GM18508 (cell line): ENCODE data around the gene ARHGAP32.
"Not testable (repeated sequence)": the region's sequence is repeated elsewhere in the genome, so short reads cannot be mapped to it uniquely, and the experiment has no call there.

Experiments
- ATAC-seq: cut with Tn5 transposase; IDR thresholded peaks from one replicate; pipeline ENCODE4 v1.9.1; 2021; ENCODE audit warnings: moderate number of reproducible peaks; ENCODE audit not compliant: insufficient read depth, unreplicated experiment

The ARHGAP32 gene

DNA sequence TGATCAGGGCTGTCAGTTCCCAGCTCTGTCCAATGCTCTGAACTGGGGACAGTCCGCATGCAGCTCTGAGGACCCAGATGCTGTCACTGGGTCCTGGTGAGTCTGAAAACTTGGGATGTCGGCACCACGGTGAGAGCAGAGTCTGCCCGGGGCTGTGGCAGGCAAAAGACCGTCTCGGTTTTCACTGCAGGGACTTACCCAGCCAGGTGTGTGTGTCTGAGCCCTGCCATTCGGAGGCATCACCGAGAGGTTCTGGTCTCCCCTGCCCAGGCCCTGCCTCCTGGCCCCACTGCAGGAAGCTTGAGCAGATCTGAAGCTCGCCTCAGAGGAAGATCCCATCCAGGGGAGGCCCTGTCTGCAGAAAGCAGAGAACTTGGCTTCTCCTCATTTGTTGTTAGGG is 254.6 kb downstream of the ARHGAP32 start:
- no peak for ATAC-seq

DNA sequence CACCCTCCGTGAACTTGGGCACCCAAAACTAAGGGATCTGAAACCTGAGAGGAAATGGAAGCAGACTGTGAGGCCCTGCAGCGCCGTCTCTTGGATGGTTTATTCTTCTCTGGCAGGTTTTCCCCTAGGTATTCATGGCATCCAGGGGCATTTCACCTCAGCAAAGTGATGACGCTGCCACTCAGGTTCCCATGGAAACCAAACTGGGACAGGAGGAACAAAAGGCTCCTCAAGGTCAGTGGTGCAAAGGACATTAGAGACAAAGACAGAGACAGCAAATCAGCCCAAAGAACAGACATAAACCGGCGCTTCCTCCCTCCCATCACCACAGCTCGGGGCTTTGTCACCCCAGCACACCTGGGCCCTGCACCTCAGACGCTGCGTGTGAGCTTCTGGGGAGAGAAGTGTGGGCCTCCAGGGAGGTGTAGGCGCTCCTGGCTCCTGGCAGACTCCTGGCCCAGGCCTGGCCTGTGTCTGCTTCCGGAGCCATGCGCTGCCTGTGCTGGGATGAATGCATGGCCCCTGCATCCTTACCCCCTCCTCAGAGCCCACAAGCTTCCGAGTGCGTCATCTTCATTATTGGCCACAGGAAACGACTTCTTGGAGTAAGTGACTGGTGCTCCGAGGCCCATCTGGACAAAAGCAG is 255.4 kb downstream of the ARHGAP32 start:
- ATAC-seq: no peak

DNA sequence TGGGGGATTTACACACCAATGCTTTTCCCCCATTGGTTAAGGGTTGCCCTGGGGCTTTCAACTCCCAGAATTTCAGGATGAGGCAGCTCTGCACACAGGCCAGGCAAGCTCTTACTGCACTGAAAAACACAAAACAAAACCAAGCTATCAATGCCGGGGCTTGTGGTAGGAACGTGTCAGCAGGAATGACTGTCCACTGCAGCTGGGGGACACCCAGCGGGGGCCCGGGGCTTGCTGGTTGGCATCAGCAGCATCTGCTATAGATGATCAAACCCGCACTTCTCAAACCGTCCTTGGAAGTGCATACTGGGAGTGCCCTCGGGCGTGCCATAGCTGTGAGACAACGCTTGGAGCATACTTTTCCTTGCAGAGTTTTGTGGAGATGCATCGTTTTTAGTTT is 257.2 kb downstream of the ARHGAP32 start:
- ATAC-seq: no peak

DNA sequence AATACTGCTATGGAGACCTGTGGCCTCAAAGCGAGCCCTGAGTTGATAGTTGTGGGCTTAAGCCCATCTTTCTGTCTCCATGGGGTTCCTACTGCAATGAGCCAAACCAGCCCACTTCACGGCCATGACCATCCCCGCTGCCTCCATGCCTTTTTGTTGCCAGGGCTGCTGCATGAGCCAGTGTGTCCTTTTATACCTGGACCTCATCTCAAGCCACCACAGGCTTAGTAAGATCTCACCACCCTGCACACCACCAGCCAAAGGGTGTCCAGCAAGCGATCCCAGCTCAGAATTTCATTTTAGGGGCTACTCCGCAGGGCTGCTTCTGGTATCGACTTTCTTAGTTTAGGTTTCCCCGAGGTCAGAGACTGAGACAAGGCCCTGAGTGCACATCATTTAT is 257.8 kb downstream of the ARHGAP32 start:
- no peak for ATAC-seq

DNA sequence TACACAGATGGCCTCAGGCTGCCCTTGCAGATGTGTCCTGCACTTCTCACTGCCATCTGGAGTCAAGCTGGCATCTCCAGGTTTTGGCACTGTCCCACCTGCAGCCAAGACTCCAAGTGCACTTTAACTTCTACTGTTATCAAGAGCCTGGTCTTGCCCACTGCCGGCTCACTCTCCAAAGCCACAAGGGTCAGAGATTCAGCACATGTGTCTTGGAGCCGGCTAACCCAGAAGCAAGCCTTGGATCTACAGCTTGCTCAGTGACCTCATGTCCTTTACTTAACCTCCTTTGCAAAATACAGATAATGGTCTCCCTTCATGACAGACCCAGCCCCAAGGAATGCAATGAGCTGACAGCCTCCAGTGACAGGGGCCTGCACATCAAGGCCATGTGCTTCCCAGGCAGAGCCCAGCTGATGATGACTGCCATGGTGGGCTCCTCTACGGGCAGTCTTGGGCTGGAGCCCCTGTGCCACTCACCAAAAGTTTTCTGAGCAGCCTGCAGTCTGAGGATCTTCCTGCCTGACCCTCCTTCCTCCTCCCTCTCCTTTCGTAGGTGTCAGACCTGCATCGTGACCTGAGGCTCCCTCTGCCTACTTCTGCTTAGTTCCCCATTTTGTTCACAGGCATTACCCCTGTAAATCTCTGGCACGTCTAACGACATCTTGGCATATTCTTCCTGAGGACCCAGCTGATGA is 258.5 kb downstream of the ARHGAP32 start:
- no peak for ATAC-seq

DNA sequence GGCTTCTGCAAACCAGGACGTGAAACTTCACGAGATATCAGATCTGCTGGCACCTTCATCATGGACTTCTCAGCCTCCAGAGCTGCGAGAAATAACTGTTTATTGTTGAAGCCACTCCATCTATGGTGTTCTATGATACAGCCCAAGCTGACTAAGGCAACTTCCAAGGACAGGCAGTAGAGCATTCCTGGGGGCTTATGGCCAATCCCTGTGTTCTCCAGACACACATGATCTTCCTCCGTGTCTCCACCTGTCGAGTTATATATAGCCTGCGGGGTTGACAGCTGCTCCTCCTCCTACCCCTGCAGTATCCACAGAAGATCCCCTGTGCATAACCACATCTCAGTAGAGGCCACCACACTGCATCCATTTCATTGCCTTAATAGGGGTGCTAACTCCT is 260.5 kb downstream of the ARHGAP32 start:
- ATAC-seq: no peak

DNA sequence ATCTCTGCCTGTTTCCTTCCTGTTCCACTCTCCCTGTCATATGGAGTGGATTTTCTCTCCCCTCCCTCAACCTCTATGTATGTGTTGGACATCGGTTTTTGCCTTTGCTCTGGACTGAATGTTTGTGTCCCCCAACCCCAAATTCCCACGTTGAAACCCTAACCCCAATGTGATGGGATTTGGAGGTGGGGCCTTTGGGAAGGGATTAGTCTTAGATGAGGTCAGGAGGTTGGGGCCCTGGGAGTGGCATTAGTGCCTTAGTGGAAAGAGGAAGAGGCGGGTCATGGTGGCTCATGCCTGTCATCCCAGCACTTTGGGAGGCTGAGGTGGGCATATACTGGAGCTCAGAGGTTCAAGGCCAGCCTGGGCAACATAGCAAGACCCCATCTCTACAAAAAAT is 261.1 kb downstream of the ARHGAP32 start:
- ATAC-seq: no peak

DNA sequence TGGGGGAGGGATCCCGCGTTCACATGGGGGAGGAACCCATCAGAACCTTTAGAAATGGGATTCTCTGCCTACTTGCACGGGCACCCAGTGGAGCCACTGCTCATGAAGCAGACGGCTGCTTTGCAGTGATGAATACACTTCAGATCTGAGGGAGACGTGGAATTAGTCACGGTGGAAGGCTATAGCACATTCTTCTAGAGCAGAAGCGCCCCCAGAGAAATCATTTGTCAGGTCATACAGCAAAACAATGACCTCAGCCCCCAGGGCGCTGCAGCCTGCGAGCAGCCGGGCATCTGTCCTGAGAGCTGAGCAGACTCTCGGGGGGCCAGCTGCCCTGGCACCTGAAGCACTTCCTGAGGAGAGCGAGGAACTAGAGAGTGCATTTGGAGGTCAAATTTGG is 262.1 kb downstream of the ARHGAP32 start:
- ATAC-seq: no peak

DNA sequence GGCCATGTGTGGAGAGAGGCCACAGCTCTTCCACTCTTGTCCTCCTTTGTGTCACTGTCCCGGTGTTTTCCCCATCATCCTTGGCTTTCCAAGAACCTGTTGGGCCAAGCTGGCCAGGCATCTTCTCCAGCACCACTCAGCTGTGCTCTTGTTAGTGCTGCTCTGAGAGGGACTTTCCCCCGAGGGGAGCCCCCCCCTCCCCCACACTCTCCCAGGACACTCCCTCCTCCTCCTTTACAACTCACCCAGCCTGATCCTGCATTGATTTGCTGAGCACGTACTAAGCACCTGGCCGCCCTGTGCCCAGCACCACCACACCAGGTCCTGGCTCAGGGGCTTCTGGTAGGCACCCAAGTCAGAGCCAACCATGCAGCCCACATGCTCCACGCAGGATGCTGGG is 262.7 kb downstream of the ARHGAP32 start:
- no peak for ATAC-seq

DNA sequence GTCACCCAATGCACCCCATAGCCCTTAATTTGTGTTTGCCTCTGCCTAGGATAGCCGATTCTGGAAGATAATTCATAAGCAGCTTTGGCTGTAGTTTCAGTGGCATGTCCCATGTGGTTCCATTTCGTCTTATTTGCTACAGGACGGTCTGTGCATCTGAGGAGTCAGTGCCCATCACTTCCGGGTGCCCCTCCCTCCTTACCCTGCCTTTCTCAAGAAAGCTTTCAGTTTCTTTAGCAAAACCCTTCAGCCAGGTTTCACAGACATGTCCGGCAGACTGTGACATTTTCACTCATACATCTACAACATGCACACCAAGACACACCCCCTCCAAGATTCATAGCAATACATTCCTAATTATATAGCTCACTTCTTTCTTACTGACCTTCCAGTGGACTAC is 263.7 kb downstream of the ARHGAP32 start:
- ATAC-seq: peak; percentile 98

DNA sequence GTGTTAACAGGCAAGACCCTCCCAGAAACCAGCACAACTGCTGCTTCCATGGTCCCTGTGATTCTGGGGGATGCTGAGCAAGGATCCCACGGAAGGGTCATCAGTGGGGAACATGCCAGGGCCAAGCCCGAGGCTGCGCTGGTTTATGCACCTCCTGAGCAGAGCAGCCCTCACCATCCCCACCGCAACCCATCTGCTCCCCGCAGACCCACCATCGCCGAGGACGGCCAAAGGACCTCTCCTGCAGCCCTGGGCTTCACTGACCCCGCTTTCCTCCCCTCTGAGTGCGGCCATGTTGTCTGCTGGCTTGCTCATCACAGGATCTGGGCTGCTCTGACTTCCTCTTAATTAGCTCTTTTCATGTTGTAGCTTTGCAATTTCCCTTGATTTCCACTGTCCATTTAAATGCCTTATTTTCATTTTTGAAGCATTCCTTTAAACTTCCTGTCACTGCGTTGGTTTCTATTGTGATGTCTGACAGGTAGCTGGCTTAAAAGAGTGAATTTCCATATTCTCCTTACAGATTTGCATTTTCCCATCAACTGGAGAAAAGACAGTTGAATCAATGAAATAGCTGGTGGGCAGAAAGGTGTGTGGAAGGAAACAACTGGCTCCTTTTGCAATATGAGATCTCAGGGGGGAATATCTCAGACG is 264.3 kb downstream of the ARHGAP32 start:
- no peak for ATAC-seq

DNA sequence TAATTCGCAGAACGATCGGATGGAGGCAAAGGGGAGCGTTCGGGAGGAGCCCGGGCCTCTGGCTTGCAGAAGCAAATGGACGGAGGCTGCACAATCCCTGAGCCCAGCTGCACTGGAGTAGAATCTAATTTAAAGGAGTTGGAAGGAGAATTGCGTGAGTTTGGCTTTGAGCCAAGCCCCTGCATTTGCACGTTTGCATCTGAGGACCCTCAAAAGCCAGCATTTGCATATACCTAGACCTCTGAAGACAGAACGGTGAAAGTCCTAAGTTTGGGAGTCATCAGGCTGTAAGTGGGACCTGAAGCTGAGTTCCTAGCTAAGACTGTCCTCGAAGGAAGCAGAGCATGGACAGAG is 265.0 kb downstream of the ARHGAP32 start:
- no peak for ATAC-seq

DNA sequence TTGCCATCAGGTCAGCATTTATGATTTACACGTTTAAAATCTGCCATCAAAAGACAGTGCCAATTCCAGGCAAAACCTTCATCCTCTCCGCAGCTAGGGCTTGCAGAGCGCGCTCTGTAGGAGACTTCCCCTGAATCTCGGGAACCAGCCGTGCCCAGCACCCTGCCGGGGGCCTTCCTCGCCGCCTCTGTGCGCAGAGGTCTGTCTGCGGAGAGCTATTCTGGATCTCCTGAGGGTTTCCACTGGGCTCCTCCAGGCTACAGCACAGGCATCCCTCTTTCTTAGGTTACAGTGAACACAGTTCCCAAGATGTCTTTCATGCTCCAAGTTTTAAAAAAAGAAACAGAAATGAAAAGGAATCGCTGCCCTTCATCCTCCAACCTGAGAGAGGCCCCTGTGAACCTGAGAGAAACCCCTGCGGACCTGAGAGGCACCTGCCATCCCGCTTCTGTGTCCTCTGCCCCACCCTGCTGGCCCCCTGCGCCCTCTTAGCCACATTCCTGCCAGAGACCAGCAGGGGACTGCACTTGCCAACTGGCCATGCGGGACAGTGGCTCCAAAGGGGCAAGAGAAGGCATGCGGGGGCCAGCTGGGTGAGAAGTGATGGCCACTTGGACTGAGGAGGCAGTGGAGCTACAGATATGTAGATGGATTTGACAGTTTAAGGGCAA is 265.6 kb downstream of the ARHGAP32 start:
- no peak for ATAC-seq

DNA sequence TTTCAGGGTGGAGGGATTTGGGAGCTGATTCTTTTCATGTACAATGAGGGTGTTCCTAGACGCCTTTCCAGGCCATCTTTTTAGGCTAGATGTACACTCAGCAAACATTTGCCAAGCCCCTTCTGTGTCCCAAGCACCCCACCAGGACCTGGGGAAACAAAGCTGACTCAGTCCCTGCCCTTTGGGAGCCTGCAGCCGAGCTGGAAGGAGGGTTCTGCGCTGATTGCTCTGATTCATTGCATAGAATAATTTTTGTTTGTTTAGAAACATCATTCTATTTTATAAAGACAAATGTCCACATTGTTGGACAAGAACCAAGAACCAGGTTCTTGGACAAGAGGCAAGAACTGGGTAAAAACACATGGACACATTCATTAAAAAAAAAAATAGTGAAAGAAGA is 266.1 kb downstream of the ARHGAP32 start:
- ATAC-seq: no peak

DNA sequence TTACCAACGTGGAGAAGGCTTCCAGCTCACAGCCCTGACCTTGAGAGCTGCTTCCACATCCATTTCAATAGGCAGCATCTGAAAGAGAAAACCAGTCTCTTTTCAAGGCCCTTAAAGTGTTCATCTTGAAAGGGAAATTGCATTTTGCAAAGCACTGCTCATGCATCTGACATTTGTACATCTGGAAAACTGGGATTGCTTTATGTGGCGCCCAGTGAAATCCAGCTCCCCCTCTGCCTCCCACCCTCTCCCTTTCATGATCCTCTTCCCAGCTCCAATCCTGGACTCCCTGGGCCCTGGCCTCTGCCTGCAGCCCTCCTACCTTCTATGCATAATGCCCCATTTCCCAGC is 266.9 kb downstream of the ARHGAP32 start:
- ATAC-seq: no peak

DNA sequence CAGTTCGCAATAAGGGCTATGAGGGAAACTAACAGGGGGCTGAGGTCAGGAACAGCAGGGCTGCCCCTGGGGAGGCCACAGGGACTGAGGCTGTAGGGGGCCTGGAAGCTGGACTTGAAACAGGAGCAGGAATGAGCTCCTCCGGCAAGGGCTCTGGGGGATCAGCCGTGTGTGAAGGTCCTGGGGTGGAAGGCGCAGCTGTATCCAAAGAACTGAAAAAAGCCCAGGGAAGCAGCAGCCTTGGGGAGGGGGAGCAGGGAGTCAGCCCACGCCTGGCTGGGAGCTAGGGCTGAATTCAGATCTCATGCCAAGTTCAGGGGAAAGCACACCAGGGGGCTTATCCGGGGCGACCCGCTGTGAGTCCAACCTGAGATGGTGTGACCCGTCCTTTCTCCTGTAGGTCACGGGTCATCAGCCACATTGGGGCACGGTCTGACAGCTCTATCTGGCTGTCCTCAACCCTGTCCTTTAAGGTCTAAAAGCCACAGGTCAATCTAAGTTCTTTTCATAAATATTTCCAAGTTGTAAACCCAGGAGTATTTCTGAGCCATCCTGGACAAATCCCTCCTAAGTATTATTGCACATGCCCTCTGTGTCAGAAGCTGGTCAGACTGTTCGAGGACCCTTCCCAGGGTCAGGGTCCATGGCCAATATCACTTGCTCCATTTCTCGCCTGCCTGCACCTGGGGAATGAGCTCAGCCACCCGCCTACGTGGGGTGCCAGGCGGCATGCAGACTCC is 267.4 kb downstream of the ARHGAP32 start:
- ATAC-seq: no peak

DNA sequence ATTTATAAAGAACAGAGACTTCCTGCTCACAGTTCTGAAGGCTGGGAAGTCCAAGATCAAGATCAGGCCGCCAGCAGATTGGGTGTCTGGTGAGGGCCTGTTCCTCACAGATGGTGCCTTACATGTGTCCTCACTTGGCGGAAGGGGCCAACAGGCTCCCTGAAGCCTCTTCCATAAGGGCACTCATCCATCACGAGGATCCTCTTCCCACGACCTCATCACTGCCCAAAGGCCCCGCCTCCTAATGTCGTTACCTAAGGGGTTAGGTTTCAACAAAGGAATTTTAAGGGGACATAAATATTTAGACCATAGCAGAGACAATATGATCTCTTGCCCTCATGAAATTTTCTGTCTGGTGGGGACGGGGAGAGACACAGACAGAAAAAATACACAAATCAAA is 268.0 kb downstream of the ARHGAP32 start:
- ATAC-seq: no peak

DNA sequence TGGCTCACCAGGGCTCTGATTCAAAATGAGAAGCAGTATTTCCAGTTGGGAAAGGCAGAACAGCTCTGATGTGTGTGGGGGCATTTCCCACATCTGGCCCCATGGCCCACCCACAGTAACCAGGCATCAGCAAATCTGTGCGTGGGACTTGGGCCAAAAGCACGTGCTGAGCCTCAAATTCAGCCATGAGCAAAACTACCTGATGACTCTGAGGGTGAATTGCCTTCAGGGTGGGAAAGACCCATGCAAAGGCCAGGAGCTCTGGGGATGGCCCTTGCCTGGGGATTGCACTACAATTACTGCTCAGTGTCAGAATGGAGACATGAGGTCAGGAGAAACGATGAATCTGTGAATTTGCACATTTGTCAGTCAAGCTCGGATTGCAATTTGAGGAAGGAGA is 270.3 kb downstream of the ARHGAP32 start:
- ATAC-seq: no peak

DNA sequence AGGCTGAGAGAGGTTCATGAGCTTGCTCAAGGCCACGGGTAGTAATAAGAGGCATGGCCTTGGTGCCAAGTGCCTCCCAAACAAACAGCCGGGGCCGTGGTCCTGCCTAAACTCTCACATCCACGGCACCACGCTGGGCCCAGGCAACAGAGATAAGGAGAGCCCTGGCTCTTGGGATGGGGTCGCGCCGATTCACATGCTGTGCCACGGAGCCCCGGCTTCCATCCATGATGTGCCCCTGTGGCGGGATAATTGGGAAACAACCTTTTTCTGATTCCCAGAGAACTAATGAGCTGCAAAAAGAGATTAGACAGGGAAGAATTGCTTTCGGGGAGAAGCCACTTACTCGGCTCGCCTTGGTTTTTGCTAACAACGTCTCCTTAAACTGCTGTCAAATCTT is 271.5 kb downstream of the ARHGAP32 start:
- ATAC-seq: no peak

DNA sequence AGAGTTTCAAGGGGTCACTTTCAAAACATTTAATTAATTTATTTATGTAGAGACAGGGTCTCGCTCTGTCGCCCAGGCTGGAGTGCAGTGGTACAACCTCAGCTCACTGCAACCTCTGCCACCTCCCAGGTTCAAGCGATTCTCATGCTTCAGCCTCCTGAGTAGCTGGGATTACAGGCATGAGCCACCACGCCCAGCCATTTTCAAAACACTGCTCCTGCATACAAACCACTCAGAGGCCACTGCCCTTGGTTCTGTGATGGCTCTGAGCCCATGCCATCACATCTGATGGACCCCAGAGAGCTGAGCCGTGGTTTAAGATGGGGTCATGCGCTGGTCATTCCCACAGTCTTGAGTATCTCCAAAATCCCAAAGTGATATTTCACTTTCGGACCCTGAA is 272.5 kb downstream of the ARHGAP32 start:
- not testable (repeated sequence) for ATAC-seq

DNA sequence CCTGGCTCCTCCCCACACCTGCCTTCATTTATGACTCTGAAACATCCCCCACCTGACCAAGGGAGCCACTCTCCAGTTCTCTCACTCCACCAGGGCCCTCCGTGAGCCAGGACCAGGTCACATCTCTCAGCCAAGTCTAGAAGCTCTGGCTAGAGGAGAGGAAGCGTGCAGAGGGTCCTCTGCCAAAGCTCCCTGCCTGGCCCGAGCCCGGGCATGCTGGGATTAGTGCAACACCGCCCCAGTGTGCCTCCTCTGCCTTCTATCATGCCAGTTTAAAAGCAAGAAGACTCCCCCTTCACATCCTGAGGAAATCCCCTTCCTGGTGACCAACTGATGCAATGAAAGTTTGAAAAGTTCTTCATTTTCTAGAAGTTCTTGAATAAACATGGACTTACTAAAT is 272.9 kb downstream of the ARHGAP32 start:
- ATAC-seq: no peak
